Measurements from ENCODE around the gene PAPPA. TPM values are rescaled to one million over a fixed set of nuclear protein-coding genes. Genes with fewer than 3 reads are reported as not detected.

PAPPA gene
- total RNA-seq, 1 experiment from 2014 or later = 0.05 TPM

DNA sequence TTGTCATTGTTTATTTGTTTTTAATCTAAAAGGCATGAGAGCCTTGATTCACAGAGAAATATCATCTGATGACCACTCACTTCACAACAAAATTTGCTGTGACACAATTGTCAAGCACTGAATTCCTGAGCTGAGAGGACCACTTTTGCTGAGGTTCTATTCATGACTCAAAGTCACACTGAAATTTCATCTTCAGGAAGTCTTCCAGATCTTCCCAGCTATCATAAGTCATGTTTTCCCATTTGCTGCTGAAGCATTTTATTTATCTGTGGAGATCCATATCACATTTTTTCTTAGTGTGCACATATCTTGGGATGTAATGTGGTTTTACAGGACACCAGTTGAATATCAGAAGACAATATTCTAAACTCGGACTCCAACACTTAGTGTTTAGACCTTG is 278.5 kb downstream of the PAPPA start:
- CTCF ChIA-PET = no interaction called here
- BruUV-seq (replicated peaks) = no TSS peak
- intact Hi-C loops (cut with micrococcal nuclease) = no loop called here

DNA sequence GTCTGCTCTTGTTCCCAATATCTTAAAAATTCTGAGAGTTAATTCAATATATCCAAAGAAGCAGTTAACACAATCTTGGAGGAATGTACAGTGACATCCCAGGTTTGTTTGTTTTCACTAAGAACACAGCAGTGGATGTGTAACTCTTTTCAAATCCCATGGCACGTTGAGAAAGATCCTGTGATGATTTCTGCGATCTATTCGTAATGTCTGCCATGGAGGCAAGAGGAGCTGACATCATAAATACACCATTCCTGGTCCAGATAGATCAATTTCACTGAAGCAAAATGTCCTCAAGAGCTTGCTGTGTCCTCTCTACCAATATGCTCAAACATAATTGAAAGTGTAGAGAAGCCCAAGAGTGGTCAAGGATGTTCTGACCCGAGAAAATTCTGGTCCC is 280.7 kb downstream of the PAPPA start:
- no peaks in the 10 kb centered on the region for H4K20me1 ChIP-seq (ENCODE audit: insufficient read depth)
- no TSS peak for BruUV-seq (replicated peaks)
- H3K79me2 ChIP-seq (ENCODE audit: insufficient read depth, low read length) = no peaks in the 10 kb centered on the region
- no peak overlapping the region for H3K4me2 ChIP-seq (ENCODE audit: low read length)
- ChIA-PET RAD21 (ENCODE audit: low non-redundant PET in 1 of 2, low total read pairs in 2 of 2, uncharacterized antibody in 2 of 2, unreplicated experiment in 2 of 2) (no interaction called here), POLR2A (no interaction called here), CTCF (no interaction called here)
- no peaks in the 10 kb centered on the region for H3K9me3 ChIP-seq (ENCODE audit: control insufficient read depth in 1 of 2, insufficient read depth in 1 of 2, low read depth in 1 of 2, low read length in 2 of 2)
- no peak overlapping the region for H3K9ac ChIP-seq (ENCODE audit: low read length)
- no peak overlapping the region for H3K4me3 ChIP-seq (replicated peaks in 1 of 2; ENCODE audit: low read depth in 1 of 2, low read length in 2 of 2)
- no peaks in the 10 kb centered on the region for H3K4me1 ChIP-seq (ENCODE audit: control insufficient read depth in 1 of 2, insufficient read depth in 2 of 2, low read length in 2 of 2)
- ATAC-seq (no peak), DNase-seq (ENCODE audit: low read depth, low spot score) (no peak)
- no peaks in the 10 kb centered on the region for H3K27me3 ChIP-seq (ENCODE audit: insufficient read depth, low read length)
- TF ChIP-seq, protein P1, sequence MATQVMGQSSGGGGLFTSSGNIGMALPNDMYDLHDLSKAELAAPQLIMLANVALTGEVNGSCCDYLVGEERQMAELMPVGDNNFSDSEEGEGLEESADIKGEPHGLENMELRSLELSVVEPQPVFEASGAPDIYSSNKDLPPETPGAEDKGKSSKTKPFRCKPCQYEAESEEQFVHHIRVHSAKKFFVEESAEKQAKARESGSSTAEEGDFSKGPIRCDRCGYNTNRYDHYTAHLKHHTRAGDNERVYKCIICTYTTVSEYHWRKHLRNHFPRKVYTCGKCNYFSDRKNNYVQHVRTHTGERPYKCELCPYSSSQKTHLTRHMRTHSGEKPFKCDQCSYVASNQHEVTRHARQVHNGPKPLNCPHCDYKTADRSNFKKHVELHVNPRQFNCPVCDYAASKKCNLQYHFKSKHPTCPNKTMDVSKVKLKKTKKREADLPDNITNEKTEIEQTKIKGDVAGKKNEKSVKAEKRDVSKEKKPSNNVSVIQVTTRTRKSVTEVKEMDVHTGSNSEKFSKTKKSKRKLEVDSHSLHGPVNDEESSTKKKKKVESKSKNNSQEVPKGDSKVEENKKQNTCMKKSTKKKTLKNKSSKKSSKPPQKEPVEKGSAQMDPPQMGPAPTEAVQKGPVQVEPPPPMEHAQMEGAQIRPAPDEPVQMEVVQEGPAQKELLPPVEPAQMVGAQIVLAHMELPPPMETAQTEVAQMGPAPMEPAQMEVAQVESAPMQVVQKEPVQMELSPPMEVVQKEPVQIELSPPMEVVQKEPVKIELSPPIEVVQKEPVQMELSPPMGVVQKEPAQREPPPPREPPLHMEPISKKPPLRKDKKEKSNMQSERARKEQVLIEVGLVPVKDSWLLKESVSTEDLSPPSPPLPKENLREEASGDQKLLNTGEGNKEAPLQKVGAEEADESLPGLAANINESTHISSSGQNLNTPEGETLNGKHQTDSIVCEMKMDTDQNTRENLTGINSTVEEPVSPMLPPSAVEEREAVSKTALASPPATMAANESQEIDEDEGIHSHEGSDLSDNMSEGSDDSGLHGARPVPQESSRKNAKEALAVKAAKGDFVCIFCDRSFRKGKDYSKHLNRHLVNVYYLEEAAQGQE (IDR thresholded peaks at IDR 0.05; ENCODE audit: low read depth) = no peak
- TF ChIP-seq POLR2AphosphoS5 (IDR thresholded peaks at IDR 0.05; ENCODE audit: low read depth, low read length) = no peak
- no peak for TF ChIP-seq EZH2phosphoT487 (IDR thresholded peaks at IDR 0.05; ENCODE audit: borderline replicate concordance)
- TF ChIP-seq CEBPB (IDR thresholded peaks at IDR 0.05; ENCODE audit: low read depth) = no peak
- no peak for TF ChIP-seq TCF7L2 (IDR thresholded peaks at IDR 0.05; ENCODE audit: borderline replicate concordance, extremely low read depth, insufficient read depth, insufficient read length)
- TF ChIP-seq, protein P2, sequence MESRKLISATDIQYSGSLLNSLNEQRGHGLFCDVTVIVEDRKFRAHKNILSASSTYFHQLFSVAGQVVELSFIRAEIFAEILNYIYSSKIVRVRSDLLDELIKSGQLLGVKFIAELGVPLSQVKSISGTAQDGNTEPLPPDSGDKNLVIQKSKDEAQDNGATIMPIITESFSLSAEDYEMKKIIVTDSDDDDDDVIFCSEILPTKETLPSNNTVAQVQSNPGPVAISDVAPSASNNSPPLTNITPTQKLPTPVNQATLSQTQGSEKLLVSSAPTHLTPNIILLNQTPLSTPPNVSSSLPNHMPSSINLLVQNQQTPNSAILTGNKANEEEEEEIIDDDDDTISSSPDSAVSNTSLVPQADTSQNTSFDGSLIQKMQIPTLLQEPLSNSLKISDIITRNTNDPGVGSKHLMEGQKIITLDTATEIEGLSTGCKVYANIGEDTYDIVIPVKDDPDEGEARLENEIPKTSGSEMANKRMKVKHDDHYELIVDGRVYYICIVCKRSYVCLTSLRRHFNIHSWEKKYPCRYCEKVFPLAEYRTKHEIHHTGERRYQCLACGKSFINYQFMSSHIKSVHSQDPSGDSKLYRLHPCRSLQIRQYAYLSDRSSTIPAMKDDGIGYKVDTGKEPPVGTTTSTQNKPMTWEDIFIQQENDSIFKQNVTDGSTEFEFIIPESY (IDR thresholded peaks at IDR 0.05; ENCODE audit: extremely low read depth, insufficient replicate concordance, low read length) = no peak
- no peak for TF ChIP-seq SRF (IDR thresholded peaks at IDR 0.05; ENCODE audit: low read depth)
- TF ChIP-seq, protein P3, sequence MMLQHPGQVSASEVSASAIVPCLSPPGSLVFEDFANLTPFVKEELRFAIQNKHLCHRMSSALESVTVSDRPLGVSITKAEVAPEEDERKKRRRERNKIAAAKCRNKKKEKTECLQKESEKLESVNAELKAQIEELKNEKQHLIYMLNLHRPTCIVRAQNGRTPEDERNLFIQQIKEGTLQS (IDR thresholded peaks at IDR 0.05) = no peak
- TF ChIP-seq ZNF274 (IDR thresholded peaks at IDR 0.05; ENCODE audit: low read depth, low read length) = no peak
- no peak for TF ChIP-seq EZH2 (IDR thresholded peaks at IDR 0.05)
- no peak for TF ChIP-seq JUND (IDR thresholded peaks at IDR 0.05)
- no peak for TF ChIP-seq SIN3A (IDR thresholded peaks at IDR 0.05; ENCODE audit: low read depth)
- no peak for TF ChIP-seq EGR1 (IDR thresholded peaks at IDR 0.05; ENCODE audit: low read depth)
- TF ChIP-seq POLR2A (IDR thresholded peaks at IDR 0.05; ENCODE audit: borderline replicate concordance, extremely low read depth, insufficient read depth, insufficient read length) = no peak
- no peak overlapping the region for H2AFZ ChIP-seq (ENCODE audit: low read depth, low read length, poor library complexity, severe bottlenecking)
- no peak overlapping the region for H3K27ac ChIP-seq (ENCODE audit: low read depth, low read length)
- no peaks in the 10 kb centered on the region for H3K36me3 ChIP-seq (ENCODE audit: control insufficient read depth in 1 of 2, insufficient read depth in 2 of 2, low read length in 2 of 2)
- H3K9me2 ChIP-seq (ENCODE audit: insufficient read depth) = no peaks in the 10 kb centered on the region
- intact Hi-C loops (cut with micrococcal nuclease) = no loop called here

More for the DNA sequence above, 278.5 kb downstream of the PAPPA start:
- no peak for DNase-seq (ENCODE audit: low read depth, low spot score)
- H2AFZ ChIP-seq (ENCODE audit: low read depth, low read length, poor library complexity, severe bottlenecking) = no peak overlapping the region
- no peaks in the 10 kb centered on the region for H3K79me2 ChIP-seq (ENCODE audit: insufficient read depth, low read length)
- no peaks in the 10 kb centered on the region for H3K27me3 ChIP-seq (ENCODE audit: insufficient read depth, low read length)
- no peaks in the 10 kb centered on the region for H3K9me3 ChIP-seq (ENCODE audit: control insufficient read depth in 1 of 2, insufficient read depth in 1 of 2, low read depth in 1 of 2, low read length in 2 of 2)
- no peak overlapping the region for H3K4me2 ChIP-seq (ENCODE audit: low read length)
- no peaks in the 10 kb centered on the region for H3K9me2 ChIP-seq (ENCODE audit: insufficient read depth)
- H3K9ac ChIP-seq (ENCODE audit: low read length) = no peak overlapping the region
- no peaks in the 10 kb centered on the region for H3K4me1 ChIP-seq (ENCODE audit: control insufficient read depth in 1 of 2, insufficient read depth in 2 of 2, low read length in 2 of 2)
- ChIA-PET RAD21 (ENCODE audit: low non-redundant PET in 1 of 2, low total read pairs in 2 of 2, uncharacterized antibody in 2 of 2, unreplicated experiment in 2 of 2) (no interaction called here), POLR2A (no interaction called here)
- ATAC-seq = no peak
- TF ChIP-seq POLR2A (IDR thresholded peaks at IDR 0.05; ENCODE audit: borderline replicate concordance, extremely low read depth, insufficient read depth, insufficient read length) = no peak
- no peak for TF ChIP-seq TCF7L2 (IDR thresholded peaks at IDR 0.05; ENCODE audit: borderline replicate concordance, extremely low read depth, insufficient read depth, insufficient read length)
- no peak for TF ChIP-seq POLR2AphosphoS5 (IDR thresholded peaks at IDR 0.05; ENCODE audit: low read depth, low read length)
- TF ChIP-seq ZNF274 (IDR thresholded peaks at IDR 0.05; ENCODE audit: low read depth, low read length) = no peak
- TF ChIP-seq ZFX (IDR thresholded peaks at IDR 0.05) = no peak
- no peak for TF ChIP-seq JUND (IDR thresholded peaks at IDR 0.05)
- no peak for TF ChIP-seq SRF (IDR thresholded peaks at IDR 0.05; ENCODE audit: low read depth)
- H3K4me3 ChIP-seq (replicated peaks in 1 of 2; ENCODE audit: low read depth in 1 of 2, low read length in 2 of 2) = no peak overlapping the region
- H3K27ac ChIP-seq (ENCODE audit: low read depth, low read length) = no peak overlapping the region
- H3K36me3 ChIP-seq (ENCODE audit: control insufficient read depth in 1 of 2, insufficient read depth in 2 of 2, low read length in 2 of 2) = no peaks in the 10 kb centered on the region
- no peaks in the 10 kb centered on the region for H4K20me1 ChIP-seq (ENCODE audit: insufficient read depth)
